BJ (cell line): ENCODE data around the gene TTLL3. TPM values are rescaled to one million over a fixed set of nuclear protein-coding genes. Genes with fewer than 3 reads are reported as not detected.

ENCODE experiments used
- CTCF ChIA-PET: fragments of 350-600 bp; formaldehyde crosslinking; extraction: SDS; loops from one replicate; lab custom pipeline; 2021; ENCODE audit warnings: antibody characterized with exemption, inconsistent platforms; lab: Yijun Ruan, JAX
- POLR2A ChIA-PET: fragments of 300-600 bp; sonication (Branson Sonifier 250); formaldehyde crosslinking; extraction: SDS; loops from one replicate; lab custom pipeline; 2021; ENCODE audit warnings: antibody characterized with exemption; lab: Charles Lee
- DNase-seq: peaks from one replicate; pipeline ENCODE4 v3.0.0-alpha.2; 2011; ENCODE audit warnings: low read depth
- H3K27me3 ChIP-seq: 2 replicates; pipeline ENCODE4 v1.6.0; 2011; ENCODE audit warnings: low read length; ENCODE audit not compliant: control insufficient read depth, insufficient read depth
- H3K36me3 ChIP-seq: 2 replicates; pipeline ENCODE4 v1.5.1; 2011; ENCODE audit warnings: low read length; ENCODE audit not compliant: control insufficient read depth, insufficient read depth
- H3K4me3 ChIP-seq: 2 replicates; pipeline ENCODE4 v1.5.1; 2011; ENCODE audit warnings: low read depth, mild to moderate bottlenecking, control low read depth, low read length
- polyA plus RNA-seq: library from polyadenylated mRNA; depleted of rRNA; stranded (reverse); fragments of >200 nt; gene quantifications from 2 replicates; pipeline ENCODE4 v1.2.3, GENCODE V29; 2011
- TF ChIP-seq, protein P1 (sequence below): IDR thresholded peaks from 2 replicates; pipeline ENCODE4 v1.5.1; 2011; ENCODE audit warnings: low read depth, mild to moderate bottlenecking, control low read depth, inconsistent platforms, low read length, moderate library complexity; ENCODE audit not compliant: insufficient read depth

TTLL3 gene
- polyA plus RNA-seq, 1 experiment, result 25.4 TPM

GRCh38 chr3:9791790-9792404 is 18.2 kb upstream of the TTLL3 start:
- CTCF ChIA-PET, result interaction anchor here (1.0 to 1.1 kb wide), 2 partner anchors 13 to 76 kb away, joined by 3 read pairs; no protein-coding TSS in a partner anchor
- Histone ChIP-seq H3K27me3 (no peaks in the 10 kb centered on the region), H3K4me3 (peak overlapping the region; percentile 100), H3K36me3 (peaks cover 22% of the 10 kb centered on the region)
- TF ChIP-seq, protein P1, sequence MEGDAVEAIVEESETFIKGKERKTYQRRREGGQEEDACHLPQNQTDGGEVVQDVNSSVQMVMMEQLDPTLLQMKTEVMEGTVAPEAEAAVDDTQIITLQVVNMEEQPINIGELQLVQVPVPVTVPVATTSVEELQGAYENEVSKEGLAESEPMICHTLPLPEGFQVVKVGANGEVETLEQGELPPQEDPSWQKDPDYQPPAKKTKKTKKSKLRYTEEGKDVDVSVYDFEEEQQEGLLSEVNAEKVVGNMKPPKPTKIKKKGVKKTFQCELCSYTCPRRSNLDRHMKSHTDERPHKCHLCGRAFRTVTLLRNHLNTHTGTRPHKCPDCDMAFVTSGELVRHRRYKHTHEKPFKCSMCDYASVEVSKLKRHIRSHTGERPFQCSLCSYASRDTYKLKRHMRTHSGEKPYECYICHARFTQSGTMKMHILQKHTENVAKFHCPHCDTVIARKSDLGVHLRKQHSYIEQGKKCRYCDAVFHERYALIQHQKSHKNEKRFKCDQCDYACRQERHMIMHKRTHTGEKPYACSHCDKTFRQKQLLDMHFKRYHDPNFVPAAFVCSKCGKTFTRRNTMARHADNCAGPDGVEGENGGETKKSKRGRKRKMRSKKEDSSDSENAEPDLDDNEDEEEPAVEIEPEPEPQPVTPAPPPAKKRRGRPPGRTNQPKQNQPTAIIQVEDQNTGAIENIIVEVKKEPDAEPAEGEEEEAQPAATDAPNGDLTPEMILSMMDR, result no peak
- POLR2A ChIA-PET, result interaction anchor here (1.0 kb wide), 1 partner anchor 17 kb away, joined by 4 read pairs; no protein-coding TSS in a partner anchor
- DNase-seq, result no peak

DNA sequence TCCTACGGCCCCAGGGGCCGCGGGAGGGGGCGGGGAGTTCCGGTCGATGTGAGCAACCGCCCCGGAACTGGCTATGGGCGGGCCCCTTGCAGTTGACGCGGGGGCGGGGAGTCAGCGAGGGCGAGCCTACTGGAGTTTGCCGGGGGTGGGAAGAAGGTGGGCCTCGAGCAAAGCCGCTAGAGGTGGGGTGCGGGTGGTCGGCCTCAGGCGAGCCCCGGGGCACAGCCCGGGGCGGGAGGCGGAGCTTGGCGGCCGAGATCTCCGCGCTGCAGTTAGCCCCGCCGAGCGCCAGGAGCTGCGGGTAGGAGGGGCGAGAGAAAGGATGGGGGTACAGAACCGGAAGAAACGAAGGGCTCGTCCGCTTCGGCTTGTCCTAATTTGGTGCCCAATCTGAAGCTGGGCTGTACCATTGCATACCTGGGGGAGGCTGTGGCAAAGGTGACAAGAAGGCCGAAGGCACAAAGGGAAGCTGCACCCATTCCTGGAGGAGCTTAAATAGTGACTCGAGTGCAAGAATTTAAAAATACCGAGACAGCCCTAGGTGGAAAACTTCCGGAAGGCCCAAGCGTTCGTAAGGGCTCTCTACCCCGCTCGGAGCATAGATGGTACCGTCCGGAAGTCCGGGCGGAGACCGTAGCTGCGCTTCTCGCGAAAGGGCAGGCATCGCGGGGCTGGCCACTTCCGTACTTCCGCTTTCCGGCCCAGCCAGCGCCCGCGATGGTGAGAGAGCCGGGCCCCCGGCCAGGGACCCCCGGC is 17.5 kb upstream of the TTLL3 start, which contains the start of the genes ARPC4 and TADA3:
TSS of gene ARPC4 (plus strand) at position 678 of the 756 bp plus-strand sequence. CDS start at position 718, 40 bp downstream.
TSS of gene TADA3 (minus strand) at position 69 of the 756 bp plus-strand sequence. CDS start 1,007 bp downstream, outside the sequence.
- TF ChIP-seq, protein P1, result no peak
- Histone ChIP-seq H3K4me3 (peak within 1 kb of the TSS; percentile 100), H3K36me3 (peaks cover 20% of the 10 kb centered on the region), H3K27me3 (no peaks in the 10 kb centered on the region)
- POLR2A ChIA-PET, result interaction anchor here (0.5 to 1.0 kb wide), 3 partner anchors 17 to 756 kb away, joined by 3 to 6 read pairs (median 4); no protein-coding TSS in a partner anchor
- CTCF ChIA-PET, result interaction anchor here (1.0 to 1.1 kb wide), 3 partner anchors 12 to 76 kb away, joined by 3 read pairs; no protein-coding TSS in a partner anchor
- peak; percentile 66 for DNase-seq

- Histone ChIP-seq H3K36me3 (peaks cover 21% of the 10 kb centered on the region), H3K4me3 (peak overlapping the region; percentile 100), H3K27me3 (no peaks in the 10 kb centered on the region)
- no peak for DNase-seq
- TF ChIP-seq, protein P1, result no peak
- CTCF ChIA-PET, result interaction anchor here (1.0 to 1.1 kb wide), 3 partner anchors 12 to 77 kb away, joined by 3 read pairs; no protein-coding TSS in a partner anchor
- POLR2A ChIA-PET, result interaction anchor here (0.5 to 1.0 kb wide), 3 partner anchors 16 to 757 kb away, joined by 3 to 6 read pairs (median 4); no protein-coding TSS in a partner anchor
These were observed 16.8 kb upstream of the TTLL3 start for GRCh38 chr3:9793161-9793781.

DNA sequence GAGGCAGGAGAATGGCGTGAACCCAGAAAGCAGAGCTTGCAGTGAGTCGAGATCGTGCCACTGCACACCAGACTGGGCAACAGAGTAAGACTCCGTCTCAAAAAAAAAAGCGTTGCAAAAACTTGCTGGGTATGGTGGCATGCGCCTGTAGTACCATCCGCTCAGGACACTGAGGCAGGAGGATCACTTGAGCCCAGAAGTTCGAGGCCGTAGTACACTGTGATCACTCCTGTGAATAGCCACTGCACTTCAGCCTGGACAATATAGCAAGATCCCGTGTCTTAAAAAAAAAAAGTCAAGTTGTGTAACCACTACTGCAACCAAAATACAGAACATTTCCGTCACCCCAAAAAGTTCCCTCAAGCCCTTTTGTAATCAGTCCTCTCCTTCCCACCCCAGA is 15.7 kb upstream of the TTLL3 start:
- TF ChIP-seq, protein P1, result no peak
- no peak overlapping the region for H3K4me3 ChIP-seq
- CTCF ChIA-PET, result no interaction called here
- no peaks in the 10 kb centered on the region for H3K27me3 ChIP-seq
- H3K36me3 ChIP-seq, result peaks cover 19% of the 10 kb centered on the region
- DNase-seq, result no peak
- POLR2A ChIA-PET, result no interaction called here
